ENCODE measurements around the gene USP50. TPM values are rescaled to one million over a fixed set of nuclear protein-coding genes. Genes with fewer than 3 reads are reported as not detected.

Gene USP50
- total and polyA plus RNA-seq, 2 of the 13 experiments (the other 11 are each of a cell fraction or from before 2014, with no cell fraction given) = 0.86 TPM; not detected in 1

DNA sequence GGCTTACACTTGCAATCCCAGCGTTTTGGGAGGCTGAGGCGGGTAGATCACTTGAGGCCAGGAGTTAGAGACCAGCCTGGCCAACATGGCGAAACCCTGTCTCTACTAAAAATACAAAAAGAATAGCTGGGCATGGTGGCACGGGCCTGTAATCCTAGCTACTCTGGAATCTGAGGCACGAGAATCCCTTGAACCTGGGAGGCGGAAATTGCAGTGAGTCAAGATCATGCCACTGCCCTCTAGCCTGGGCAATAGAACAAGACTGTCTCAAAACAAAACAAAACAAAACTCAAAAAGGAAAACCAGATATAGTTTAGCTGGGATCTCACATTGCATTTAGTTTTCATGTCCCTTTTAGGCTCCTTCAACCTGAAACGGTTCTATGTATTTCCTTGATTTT, 2.9 kb upstream of the USP50 start:
- no peak for DNase-seq (ENCODE audit: low spot score)
- H3K27ac ChIP-seq (ENCODE audit: extremely low read length, insufficient read depth, low read length) = no peak overlapping the region
- ChIA-PET CTCF (ENCODE audit: low intra/inter-chr PET ratio, low total read pairs) (no interaction called here), POLR2A (no interaction called here)
- 87% methylated on average over 7 of the region's 7 CpGs for WGBS (ENCODE audit: low lambda C conversion rate)
- no peaks in the 10 kb centered on the region for H3K36me3 ChIP-seq (replicated peaks in 1 of 2; ENCODE audit: control insufficient read depth in 1 of 2, insufficient read depth in 2 of 2, low read length in 2 of 2)
- no peak overlapping the region for H2AFZ ChIP-seq (ENCODE audit: low read length)
- intact Hi-C loops (cut with micrococcal nuclease; ENCODE audit: unreplicated experiment) = no loop called here
- BruUV-seq (replicated peaks) = no TSS peak
- FAIRE-seq = no peak
- no peak for ATAC-seq
- no peak overlapping the region for H3K4me2 ChIP-seq (ENCODE audit: low read depth, low read length)
- no peaks in the 10 kb centered on the region for H3K79me2 ChIP-seq (ENCODE audit: insufficient read depth, low read length)
- in situ Hi-C loops (cut with HindIII; ENCODE audit: extremely low pct_ligation_motif_present, low pct_unique_long_range_greater_than_20kb) = no loop called here
- no peaks in the 10 kb centered on the region for H3K9me3 ChIP-seq (ENCODE audit: low read length)
- H3K9ac ChIP-seq (ENCODE audit: insufficient read depth, low read depth, low read length) = no peak overlapping the region
- no peaks in the 10 kb centered on the region; the same call in 1 of the 2 replicates for H3K4me1 ChIP-seq (ENCODE audit: insufficient read depth, low read length)
- H3K4me3 ChIP-seq (replicated peaks in 1 of 3; ENCODE audit: insufficient read depth in 1 of 3, low read depth in 2 of 3, low read length in 3 of 3) = no peak overlapping the region
- no peaks in the 10 kb centered on the region for H4K20me1 ChIP-seq (ENCODE audit: insufficient read depth, low read length)
- no peaks in the 10 kb centered on the region; a peak in 1 of 5 replicates for H3K27me3 ChIP-seq (ENCODE audit: control insufficient read depth in 1 of 2, insufficient read depth in 2 of 2, low read length in 2 of 2)
- TF ChIP-seq PHF20 (CRISPR knock-in tag; IDR thresholded peaks at IDR 0.05) (no peak), TSC22D2 (CRISPR knock-in tag; IDR thresholded peaks at IDR 0.05; ENCODE audit: borderline replicate concordance) (no peak), ZNF12 (CRISPR knock-in tag; IDR thresholded peaks at IDR 0.05) (no peak), RARG (CRISPR knock-in tag; IDR thresholded peaks at IDR 0.05; ENCODE audit: low read depth) (no peak), NFRKB (IDR thresholded peaks at IDR 0.05) (no peak), HIVEP1 (CRISPR knock-in tag; IDR thresholded peaks at IDR 0.05) (no peak), ZNF713 (CRISPR knock-in tag; IDR thresholded peaks at IDR 0.05) (no peak)
- TF ChIP-seq, protein P1, sequence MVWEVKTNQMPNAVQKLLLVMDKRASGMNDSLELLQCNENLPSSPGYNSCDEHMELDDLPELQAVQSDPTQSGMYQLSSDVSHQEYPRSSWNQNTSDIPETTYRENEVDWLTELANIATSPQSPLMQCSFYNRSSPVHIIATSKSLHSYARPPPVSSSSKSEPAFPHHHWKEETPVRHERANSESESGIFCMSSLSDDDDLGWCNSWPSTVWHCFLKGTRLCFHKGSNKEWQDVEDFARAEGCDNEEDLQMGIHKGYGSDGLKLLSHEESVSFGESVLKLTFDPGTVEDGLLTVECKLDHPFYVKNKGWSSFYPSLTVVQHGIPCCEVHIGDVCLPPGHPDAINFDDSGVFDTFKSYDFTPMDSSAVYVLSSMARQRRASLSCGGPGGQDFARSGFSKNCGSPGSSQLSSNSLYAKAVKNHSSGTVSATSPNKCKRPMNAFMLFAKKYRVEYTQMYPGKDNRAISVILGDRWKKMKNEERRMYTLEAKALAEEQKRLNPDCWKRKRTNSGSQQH (CRISPR knock-in tag; IDR thresholded peaks at IDR 0.05; ENCODE audit: low read depth) = no peak
- TF ChIP-seq, protein P2, sequence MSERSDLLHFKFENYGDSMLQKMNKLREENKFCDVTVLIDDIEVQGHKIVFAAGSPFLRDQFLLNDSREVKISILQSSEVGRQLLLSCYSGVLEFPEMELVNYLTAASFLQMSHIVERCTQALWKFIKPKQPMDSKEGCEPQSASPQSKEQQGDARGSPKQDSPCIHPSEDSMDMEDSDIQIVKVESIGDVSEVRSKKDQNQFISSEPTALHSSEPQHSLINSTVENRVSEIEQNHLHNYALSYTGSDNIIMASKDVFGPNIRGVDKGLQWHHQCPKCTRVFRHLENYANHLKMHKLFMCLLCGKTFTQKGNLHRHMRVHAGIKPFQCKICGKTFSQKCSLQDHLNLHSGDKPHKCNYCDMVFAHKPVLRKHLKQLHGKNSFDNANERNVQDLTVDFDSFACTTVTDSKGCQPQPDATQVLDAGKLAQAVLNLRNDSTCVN (CRISPR knock-in tag; IDR thresholded peaks at IDR 0.05; ENCODE audit: borderline replicate concordance) = no peak
- TF ChIP-seq, protein P3, sequence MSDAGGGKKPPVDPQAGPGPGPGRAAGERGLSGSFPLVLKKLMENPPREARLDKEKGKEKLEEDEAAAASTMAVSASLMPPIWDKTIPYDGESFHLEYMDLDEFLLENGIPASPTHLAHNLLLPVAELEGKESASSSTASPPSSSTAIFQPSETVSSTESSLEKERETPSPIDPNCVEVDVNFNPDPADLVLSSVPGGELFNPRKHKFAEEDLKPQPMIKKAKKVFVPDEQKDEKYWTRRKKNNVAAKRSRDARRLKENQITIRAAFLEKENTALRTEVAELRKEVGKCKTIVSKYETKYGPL (CRISPR knock-in tag; IDR thresholded peaks at IDR 0.05) = no peak
- TF ChIP-seq, protein P4, sequence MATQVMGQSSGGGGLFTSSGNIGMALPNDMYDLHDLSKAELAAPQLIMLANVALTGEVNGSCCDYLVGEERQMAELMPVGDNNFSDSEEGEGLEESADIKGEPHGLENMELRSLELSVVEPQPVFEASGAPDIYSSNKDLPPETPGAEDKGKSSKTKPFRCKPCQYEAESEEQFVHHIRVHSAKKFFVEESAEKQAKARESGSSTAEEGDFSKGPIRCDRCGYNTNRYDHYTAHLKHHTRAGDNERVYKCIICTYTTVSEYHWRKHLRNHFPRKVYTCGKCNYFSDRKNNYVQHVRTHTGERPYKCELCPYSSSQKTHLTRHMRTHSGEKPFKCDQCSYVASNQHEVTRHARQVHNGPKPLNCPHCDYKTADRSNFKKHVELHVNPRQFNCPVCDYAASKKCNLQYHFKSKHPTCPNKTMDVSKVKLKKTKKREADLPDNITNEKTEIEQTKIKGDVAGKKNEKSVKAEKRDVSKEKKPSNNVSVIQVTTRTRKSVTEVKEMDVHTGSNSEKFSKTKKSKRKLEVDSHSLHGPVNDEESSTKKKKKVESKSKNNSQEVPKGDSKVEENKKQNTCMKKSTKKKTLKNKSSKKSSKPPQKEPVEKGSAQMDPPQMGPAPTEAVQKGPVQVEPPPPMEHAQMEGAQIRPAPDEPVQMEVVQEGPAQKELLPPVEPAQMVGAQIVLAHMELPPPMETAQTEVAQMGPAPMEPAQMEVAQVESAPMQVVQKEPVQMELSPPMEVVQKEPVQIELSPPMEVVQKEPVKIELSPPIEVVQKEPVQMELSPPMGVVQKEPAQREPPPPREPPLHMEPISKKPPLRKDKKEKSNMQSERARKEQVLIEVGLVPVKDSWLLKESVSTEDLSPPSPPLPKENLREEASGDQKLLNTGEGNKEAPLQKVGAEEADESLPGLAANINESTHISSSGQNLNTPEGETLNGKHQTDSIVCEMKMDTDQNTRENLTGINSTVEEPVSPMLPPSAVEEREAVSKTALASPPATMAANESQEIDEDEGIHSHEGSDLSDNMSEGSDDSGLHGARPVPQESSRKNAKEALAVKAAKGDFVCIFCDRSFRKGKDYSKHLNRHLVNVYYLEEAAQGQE (IDR thresholded peaks at IDR 0.05; ENCODE audit: borderline replicate concordance in 1 of 2, low read depth in 1 of 2, low read length in 2 of 2) = no peak
- TF ChIP-seq, protein P5, sequence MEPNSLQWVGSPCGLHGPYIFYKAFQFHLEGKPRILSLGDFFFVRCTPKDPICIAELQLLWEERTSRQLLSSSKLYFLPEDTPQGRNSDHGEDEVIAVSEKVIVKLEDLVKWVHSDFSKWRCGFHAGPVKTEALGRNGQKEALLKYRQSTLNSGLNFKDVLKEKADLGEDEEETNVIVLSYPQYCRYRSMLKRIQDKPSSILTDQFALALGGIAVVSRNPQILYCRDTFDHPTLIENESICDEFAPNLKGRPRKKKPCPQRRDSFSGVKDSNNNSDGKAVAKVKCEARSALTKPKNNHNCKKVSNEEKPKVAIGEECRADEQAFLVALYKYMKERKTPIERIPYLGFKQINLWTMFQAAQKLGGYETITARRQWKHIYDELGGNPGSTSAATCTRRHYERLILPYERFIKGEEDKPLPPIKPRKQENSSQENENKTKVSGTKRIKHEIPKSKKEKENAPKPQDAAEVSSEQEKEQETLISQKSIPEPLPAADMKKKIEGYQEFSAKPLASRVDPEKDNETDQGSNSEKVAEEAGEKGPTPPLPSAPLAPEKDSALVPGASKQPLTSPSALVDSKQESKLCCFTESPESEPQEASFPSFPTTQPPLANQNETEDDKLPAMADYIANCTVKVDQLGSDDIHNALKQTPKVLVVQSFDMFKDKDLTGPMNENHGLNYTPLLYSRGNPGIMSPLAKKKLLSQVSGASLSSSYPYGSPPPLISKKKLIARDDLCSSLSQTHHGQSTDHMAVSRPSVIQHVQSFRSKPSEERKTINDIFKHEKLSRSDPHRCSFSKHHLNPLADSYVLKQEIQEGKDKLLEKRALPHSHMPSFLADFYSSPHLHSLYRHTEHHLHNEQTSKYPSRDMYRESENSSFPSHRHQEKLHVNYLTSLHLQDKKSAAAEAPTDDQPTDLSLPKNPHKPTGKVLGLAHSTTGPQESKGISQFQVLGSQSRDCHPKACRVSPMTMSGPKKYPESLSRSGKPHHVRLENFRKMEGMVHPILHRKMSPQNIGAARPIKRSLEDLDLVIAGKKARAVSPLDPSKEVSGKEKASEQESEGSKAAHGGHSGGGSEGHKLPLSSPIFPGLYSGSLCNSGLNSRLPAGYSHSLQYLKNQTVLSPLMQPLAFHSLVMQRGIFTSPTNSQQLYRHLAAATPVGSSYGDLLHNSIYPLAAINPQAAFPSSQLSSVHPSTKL (CRISPR knock-in tag; IDR thresholded peaks at IDR 0.05) = no peak
- TF ChIP-seq, protein P6, sequence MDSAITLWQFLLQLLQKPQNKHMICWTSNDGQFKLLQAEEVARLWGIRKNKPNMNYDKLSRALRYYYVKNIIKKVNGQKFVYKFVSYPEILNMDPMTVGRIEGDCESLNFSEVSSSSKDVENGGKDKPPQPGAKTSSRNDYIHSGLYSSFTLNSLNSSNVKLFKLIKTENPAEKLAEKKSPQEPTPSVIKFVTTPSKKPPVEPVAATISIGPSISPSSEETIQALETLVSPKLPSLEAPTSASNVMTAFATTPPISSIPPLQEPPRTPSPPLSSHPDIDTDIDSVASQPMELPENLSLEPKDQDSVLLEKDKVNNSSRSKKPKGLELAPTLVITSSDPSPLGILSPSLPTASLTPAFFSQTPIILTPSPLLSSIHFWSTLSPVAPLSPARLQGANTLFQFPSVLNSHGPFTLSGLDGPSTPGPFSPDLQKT (CRISPR knock-in tag; IDR thresholded peaks at IDR 0.05; ENCODE audit: borderline replicate concordance) = no peak
